Measurements from ENCODE around the gene AGXT2. TPM values are rescaled to one million over a fixed set of nuclear protein-coding genes. Genes with fewer than 3 reads are reported as not detected.
"Not testable (repeated sequence)": the region's sequence is repeated elsewhere in the genome, so short reads cannot be mapped to it uniquely, and the experiment has no call there.

The AGXT2 gene
- total and polyA plus RNA-seq, 3 experiments from 2014 or later, result not detected

DNA sequence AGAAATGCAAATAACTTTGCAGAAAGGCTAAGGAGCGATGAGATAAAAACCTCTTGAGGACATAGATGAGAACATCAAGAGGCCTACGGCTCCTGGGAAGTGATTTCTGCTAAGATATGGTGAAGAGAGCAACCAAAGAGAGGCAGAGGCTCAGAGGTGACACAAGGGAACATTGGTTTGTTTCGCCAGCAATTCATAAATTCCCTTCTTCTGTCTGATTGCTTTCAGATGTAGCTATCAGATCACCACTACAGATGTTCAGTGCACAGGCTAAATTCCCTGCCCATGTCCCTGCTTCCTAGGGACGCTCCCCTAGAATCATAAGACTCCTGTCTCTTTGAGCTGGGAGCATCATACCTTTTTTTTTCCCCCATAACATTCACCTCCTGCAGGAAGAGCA lies 11.2 kb downstream of the AGXT2 start:
- POLR2A ChIA-PET, result no interaction called here
- Histone ChIP-seq H3K36me3 (ENCODE audit: insufficient read depth, low read length) (no peaks in the 10 kb centered on the region), H3K9me3 (ENCODE audit: low read length) (no peaks in the 10 kb centered on the region), H3K4me1 (ENCODE audit: insufficient read depth, low read length) (no peaks in the 10 kb centered on the region), H3K4me3 (ENCODE audit: low read length) (no peak overlapping the region), H3K27ac (ENCODE audit: low read depth, low read length) (no peak overlapping the region), H3K27me3 (ENCODE audit: insufficient read depth, low read length, poor library complexity, severe bottlenecking) (no peaks in the 10 kb centered on the region)
- peaks cover 0 to 2% (median 0%) of the 10 kb centered on the region in 5 donors for H3K9me3 Mint-ChIP-seq
- no peaks in the 10 kb centered on the region for H3K36me3 Mint-ChIP-seq
- CTCF ChIA-PET, result no interaction called here
- peaks cover 4 to 39% of the 10 kb centered on the region in 2 donors for H3K27me3 Mint-ChIP-seq
- no peak overlapping the region for H3K27ac Mint-ChIP-seq
- no peak for DNase-seq
- no peaks in the 10 kb centered on the region for H3K4me1 Mint-ChIP-seq
- no peak overlapping the region for H3K4me3 Mint-ChIP-seq

DNA sequence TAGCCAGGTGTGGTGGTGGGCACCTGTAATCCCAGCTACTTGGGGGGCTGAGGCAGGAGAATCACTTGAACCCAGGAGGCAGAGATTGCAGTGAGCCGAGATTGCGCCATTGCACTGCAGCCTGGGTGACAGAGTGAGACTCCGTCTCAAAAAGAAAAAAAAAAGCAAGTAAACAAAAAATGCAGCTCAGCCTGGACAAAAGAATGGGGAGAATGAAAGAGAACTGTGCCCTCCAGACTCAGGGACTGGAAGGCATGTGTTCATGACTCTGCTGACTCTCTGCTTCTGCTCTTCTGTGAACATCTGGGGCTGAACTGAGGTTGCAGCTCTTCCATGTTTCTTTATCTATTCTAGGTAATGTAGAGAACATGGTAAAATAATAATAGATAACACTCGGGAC lies 11.8 kb downstream of the AGXT2 start:
- H3K9me3 ChIP-seq (ENCODE audit: low read length); H3K9me3 Mint-ChIP-seq; H3K27ac Mint-ChIP-seq; H3K27ac ChIP-seq (ENCODE audit: low read depth, low read length); POLR2A ChIA-PET; H3K4me3 Mint-ChIP-seq; H3K36me3 Mint-ChIP-seq; CTCF ChIA-PET; H3K4me3 ChIP-seq (ENCODE audit: low read length); H3K27me3 ChIP-seq (ENCODE audit: insufficient read depth, low read length, poor library complexity, severe bottlenecking); H3K36me3 ChIP-seq (ENCODE audit: insufficient read depth, low read length); H3K4me1 Mint-ChIP-seq; H3K4me1 ChIP-seq (ENCODE audit: insufficient read depth, low read length); DNase-seq: not testable (repeated sequence)
- H3K27me3 Mint-ChIP-seq, result peaks cover 4 to 39% of the 10 kb centered on the region in 2 donors

- Mint-ChIP-seq H3K9me3 (peaks cover 0 to 2% (median 0%) of the 10 kb centered on the region in 5 donors), H3K27ac (no peak overlapping the region), H3K4me1 (no peaks in the 10 kb centered on the region), H3K36me3 (no peaks in the 10 kb centered on the region), H3K4me3 (no peak overlapping the region), H3K27me3 (peaks cover 4 to 37% of the 10 kb centered on the region in 2 donors)
- Histone ChIP-seq H3K36me3 (ENCODE audit: insufficient read depth, low read length) (no peaks in the 10 kb centered on the region), H3K4me3 (ENCODE audit: low read length) (no peak overlapping the region), H3K27ac (ENCODE audit: low read depth, low read length) (no peak overlapping the region), H3K9me3 (ENCODE audit: low read length) (no peaks in the 10 kb centered on the region), H3K27me3 (ENCODE audit: insufficient read depth, low read length, poor library complexity, severe bottlenecking) (no peaks in the 10 kb centered on the region), H3K4me1 (ENCODE audit: insufficient read depth, low read length) (no peaks in the 10 kb centered on the region)
- POLR2A ChIA-PET, result no interaction called here
- CTCF ChIA-PET, result no interaction called here
- no peak for DNase-seq
Measured at GRCh38 chr5:35035271-35035670, 12.5 kb downstream of the AGXT2 start.

DNA sequence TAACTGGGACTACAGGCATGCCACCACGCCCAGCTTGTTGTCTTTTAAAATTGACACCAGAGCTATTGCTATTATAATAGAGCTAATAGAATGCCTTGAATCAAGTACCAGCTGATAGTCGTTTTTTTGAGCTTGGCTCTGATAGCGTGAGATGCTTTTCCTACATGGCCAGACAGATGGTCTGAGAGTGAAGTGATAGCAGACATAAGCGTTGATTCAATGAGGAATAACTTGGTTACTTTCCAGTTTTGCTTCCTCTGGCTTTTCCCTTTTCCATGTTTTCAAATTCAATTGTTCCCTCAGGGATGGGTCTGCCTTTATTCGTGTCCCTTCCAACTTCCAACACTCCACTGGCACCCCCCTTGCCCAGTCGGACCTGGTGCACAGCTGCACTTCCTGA lies 15.4 kb downstream of the AGXT2 start:
- POLR2A ChIA-PET, result no interaction called here
- no peak overlapping the region for H3K4me3 Mint-ChIP-seq
- DNase-seq, result no peak
- no peaks in the 10 kb centered on the region for H3K4me1 Mint-ChIP-seq
- no peaks in the 10 kb centered on the region for H3K36me3 Mint-ChIP-seq
- Histone ChIP-seq H3K9me3 (ENCODE audit: low read length) (no peaks in the 10 kb centered on the region), H3K4me3 (ENCODE audit: low read length) (no peak overlapping the region), H3K4me1 (ENCODE audit: insufficient read depth, low read length) (no peaks in the 10 kb centered on the region), H3K27me3 (ENCODE audit: insufficient read depth, low read length, poor library complexity, severe bottlenecking) (no peaks in the 10 kb centered on the region), H3K27ac (ENCODE audit: low read depth, low read length) (no peak overlapping the region), H3K36me3 (ENCODE audit: insufficient read depth, low read length) (no peaks in the 10 kb centered on the region)
- CTCF ChIA-PET, result no interaction called here
- peaks cover 6 to 37% of the 10 kb centered on the region in 2 donors for H3K27me3 Mint-ChIP-seq
- H3K27ac Mint-ChIP-seq, result no peak overlapping the region
- no peaks in the 10 kb centered on the region for H3K9me3 Mint-ChIP-seq

DNA sequence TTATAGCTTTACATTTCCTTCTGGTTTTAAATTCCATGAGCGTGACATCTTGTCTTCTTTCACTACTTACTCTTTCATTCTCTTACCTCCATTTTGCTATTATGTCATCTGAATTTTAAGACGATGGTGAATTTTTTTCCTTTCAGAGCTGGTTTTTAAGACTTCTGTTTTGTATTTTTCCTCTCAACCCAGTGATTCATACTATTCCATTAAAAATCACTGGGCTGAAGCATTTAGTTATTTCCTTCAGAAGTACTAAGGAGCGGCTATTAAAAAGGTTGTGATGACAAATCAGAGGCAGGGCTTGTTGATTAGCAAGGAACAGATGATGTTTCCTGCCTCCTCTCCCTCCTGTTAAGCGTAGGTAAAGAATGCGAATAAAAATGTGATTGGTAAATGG lies 16.5 kb downstream of the AGXT2 start:
- POLR2A ChIA-PET, result no interaction called here
- CTCF ChIA-PET, result no interaction called here

DNA sequence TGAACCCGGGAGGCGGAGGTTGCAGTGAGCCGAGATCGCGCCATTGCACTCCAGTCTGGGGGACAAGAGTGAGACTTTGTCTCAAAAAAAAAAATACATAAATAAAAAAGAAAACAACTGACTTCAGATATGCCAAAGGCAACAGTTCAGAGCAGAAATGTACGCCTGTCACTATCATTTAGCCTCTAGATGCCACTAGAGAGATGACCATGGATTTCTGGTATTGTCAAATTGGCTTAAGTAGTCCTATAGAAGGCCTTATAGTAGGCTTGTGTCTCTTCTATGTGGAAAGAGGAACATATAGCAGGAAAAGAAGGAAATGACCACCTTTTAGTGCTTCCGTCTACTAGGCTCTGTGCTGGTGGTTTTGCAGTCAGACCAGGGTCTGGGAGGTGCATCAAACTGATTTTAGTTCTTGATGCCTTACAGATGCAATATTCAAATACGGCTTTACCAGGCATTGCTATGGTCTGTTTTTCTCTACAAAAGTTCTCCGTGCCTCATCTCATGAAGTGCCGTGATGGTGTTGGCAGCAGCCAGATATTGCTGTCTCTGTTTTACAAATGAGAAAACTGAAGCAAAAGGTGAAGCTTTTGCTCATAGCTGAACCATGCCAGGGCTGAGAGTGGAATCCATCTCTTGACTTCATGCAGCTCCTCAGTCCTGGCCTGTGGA lies 17.2 kb downstream of the AGXT2 start:
- Histone ChIP-seq H3K27ac (ENCODE audit: low read depth, low read length) (no peak overlapping the region), H3K36me3 (ENCODE audit: insufficient read depth, low read length) (no peaks in the 10 kb centered on the region), H3K27me3 (ENCODE audit: insufficient read depth, low read length, poor library complexity, severe bottlenecking) (no peaks in the 10 kb centered on the region), H3K4me3 (ENCODE audit: low read length) (no peak overlapping the region), H3K9me3 (ENCODE audit: low read length) (no peaks in the 10 kb centered on the region), H3K4me1 (ENCODE audit: insufficient read depth, low read length) (no peaks in the 10 kb centered on the region)
- ChIA-PET POLR2A (no interaction called here), CTCF (interaction anchor here (0.6 kb wide), 1 partner anchor 623 kb away, joined by 3 read pairs; no protein-coding TSS in a partner anchor)
- Mint-ChIP-seq H3K27ac (no peak overlapping the region), H3K27me3 (peaks cover 6 to 33% of the 10 kb centered on the region in 2 donors), H3K4me3 (no peak overlapping the region), H3K9me3 (no peaks in the 10 kb centered on the region), H3K4me1 (no peaks in the 10 kb centered on the region), H3K36me3 (no peaks in the 10 kb centered on the region)
- DNase-seq, result no peak

More for the DNA sequence above, 16.5 kb downstream of the AGXT2 start:
- no peaks in the 10 kb centered on the region for H3K4me1 Mint-ChIP-seq
- H3K4me3 ChIP-seq (ENCODE audit: low read length), result no peak overlapping the region
- H3K27me3 Mint-ChIP-seq, result peaks cover 6 to 36% of the 10 kb centered on the region in 2 donors
- no peak for DNase-seq
- H3K9me3 ChIP-seq (ENCODE audit: low read length), result no peaks in the 10 kb centered on the region
- no peak overlapping the region for H3K27ac Mint-ChIP-seq
- no peak overlapping the region for H3K27ac ChIP-seq (ENCODE audit: low read depth, low read length)
- H3K9me3 Mint-ChIP-seq, result no peaks in the 10 kb centered on the region
- H3K36me3 Mint-ChIP-seq, result no peaks in the 10 kb centered on the region
- no peaks in the 10 kb centered on the region for H3K36me3 ChIP-seq (ENCODE audit: insufficient read depth, low read length)
- H3K27me3 ChIP-seq (ENCODE audit: insufficient read depth, low read length, poor library complexity, severe bottlenecking), result no peaks in the 10 kb centered on the region
- H3K4me3 Mint-ChIP-seq, result no peak overlapping the region
- H3K4me1 ChIP-seq (ENCODE audit: insufficient read depth, low read length), result no peaks in the 10 kb centered on the region

- CTCF ChIA-PET, result no interaction called here
- Mint-ChIP-seq H3K27ac (no peak overlapping the region), H3K27me3 (peaks cover 5 to 29% of the 10 kb centered on the region in 2 donors), H3K4me3 (no peak overlapping the region), H3K36me3 (no peaks in the 10 kb centered on the region), H3K9me3 (no peaks in the 10 kb centered on the region), H3K4me1 (no peaks in the 10 kb centered on the region)
- no peaks in the 10 kb centered on the region for H3K27me3 ChIP-seq (ENCODE audit: insufficient read depth, low read length, poor library complexity, severe bottlenecking)
- no peaks in the 10 kb centered on the region for H3K36me3 ChIP-seq (ENCODE audit: insufficient read depth, low read length)
- no peak for DNase-seq
- POLR2A ChIA-PET, result no interaction called here
- H3K9me3 ChIP-seq (ENCODE audit: low read length), result no peaks in the 10 kb centered on the region
- no peaks in the 10 kb centered on the region for H3K4me1 ChIP-seq (ENCODE audit: insufficient read depth, low read length)
- no peak overlapping the region for H3K27ac ChIP-seq (ENCODE audit: low read depth, low read length)
- H3K4me3 ChIP-seq (ENCODE audit: low read length), result no peak overlapping the region
Measured at GRCh38 chr5:35029333-35029732, 18.4 kb downstream of the AGXT2 start.

GRCh38 chr5:35026941-35027340 lies 20.8 kb downstream of the AGXT2 start:
- POLR2A ChIA-PET, result no interaction called here
- CTCF ChIA-PET, result no interaction called here

More at GRCh38 chr5:35026941-35027340, 20.8 kb downstream of the AGXT2 start:
- DNase-seq, result no peak
- H3K27me3 ChIP-seq (ENCODE audit: insufficient read depth, low read length, poor library complexity, severe bottlenecking), result no peaks in the 10 kb centered on the region
- H3K4me1 Mint-ChIP-seq, result no peaks in the 10 kb centered on the region
- H3K36me3 Mint-ChIP-seq, result no peaks in the 10 kb centered on the region
- no peak overlapping the region for H3K27ac ChIP-seq (ENCODE audit: low read depth, low read length)
- H3K4me1 ChIP-seq (ENCODE audit: insufficient read depth, low read length), result no peaks in the 10 kb centered on the region
- no peak overlapping the region for H3K4me3 ChIP-seq (ENCODE audit: low read length)
- peaks cover 3 to 17% of the 10 kb centered on the region in 2 donors for H3K27me3 Mint-ChIP-seq
- no peaks in the 10 kb centered on the region for H3K9me3 ChIP-seq (ENCODE audit: low read length)
- H3K27ac Mint-ChIP-seq, result no peak overlapping the region
- H3K4me3 Mint-ChIP-seq, result no peak overlapping the region
- no peaks in the 10 kb centered on the region for H3K9me3 Mint-ChIP-seq
- H3K36me3 ChIP-seq (ENCODE audit: insufficient read depth, low read length), result no peaks in the 10 kb centered on the region
